Spinal cord (tissue), 10 donors: Measurements from ENCODE around the gene MRPL24. TPM values are rescaled to one million over a fixed set of nuclear protein-coding genes. Genes with fewer than 3 reads are reported as not detected.
A peak's percentile ranks its signal among the peaks of the same experiment; 100 is the strongest.

Source experiments
- DNase-seq, 6 donors: peaks; one replicate each; pipeline versions ENCODE4 v3.0.0 to v3.0.0-alpha.2; 2013 to 2015; ENCODE audit warnings: low spot score in 6 of 6, low read depth in 4 of 6
- H3K27ac ChIP-seq: one replicate; pipeline ENCODE4 v1.5.1; 2013; ENCODE audit warnings: low read depth, low read length, control low read depth
- H3K27me3 ChIP-seq: one replicate; pipeline ENCODE4 v1.6.1; 2013; ENCODE audit warnings: low read length; ENCODE audit not compliant: control insufficient read depth, insufficient read depth
- H3K36me3 ChIP-seq: one replicate; pipeline ENCODE4 v1.6.1; 2013; ENCODE audit warnings: low read length; ENCODE audit not compliant: control insufficient read depth, insufficient read depth
- H3K4me1 ChIP-seq: one replicate; pipeline ENCODE4 v1.6.1; 2013; ENCODE audit warnings: low read length; ENCODE audit not compliant: control insufficient read depth, insufficient read depth
- H3K4me3 ChIP-seq: one replicate; pipeline ENCODE4 v1.5.1; 2013; ENCODE audit warnings: low read depth, low read length, control low read depth
- H3K9me3 ChIP-seq: one replicate; pipeline ENCODE4 v1.6.1; 2013; ENCODE audit warnings: low read length; ENCODE audit not compliant: control insufficient read depth, insufficient read depth
- WGBS: methylation state at CpG from one replicate; pipeline ENCODE4 v1.1.5; 2013; ENCODE audit warnings: missing lambda C conversion rate; ENCODE audit not compliant: insufficient coverage; 5-methylcytosine and 5-hydroxymethylcytosine counted together
- polyA plus RNA-seq, 2 donors: library from polyadenylated mRNA; unstranded; fragments of 120-200 nt; gene quantifications; one replicate each; pipeline ENCODE4 v1.2.1, GENCODE V29; 2013; ENCODE audit not compliant: insufficient read length in 2 of 2
- total RNA-seq, 2 donors: library from RNA; depleted of rRNA in 1 of 2; stranded (reverse); fragments of 120-200 nt in 1 of 2; fragments of >200 nt in 1 of 2; gene quantifications; one replicate each; pipeline versions ENCODE4 v1.2.3 to v1.2.4, GENCODE V29; 2013 to 2014
- donor health status: healthy.

The MRPL24 gene
- total and polyA plus RNA-seq, 4 donors: 22.9 to 61.1 (median 57.2) TPM

GRCh38 chr1:156717351-156717750 is 23.5 kb downstream of the MRPL24 start:
- Histone ChIP-seq H3K27me3 (no peaks in the 10 kb centered on the region), H3K4me3 (no peak overlapping the region), H3K4me1 (no peaks in the 10 kb centered on the region), H3K36me3 (peaks cover 27% of the 10 kb centered on the region), H3K9me3 (no peaks in the 10 kb centered on the region), H3K27ac (no peak overlapping the region)
- WGBS: 33% methylated on average over 3 of the region's 4 CpGs
- DNase-seq: peak in 1 of 6 donors; percentile 31

GRCh38 chr1:156714830-156715229 is 26.1 kb downstream of the MRPL24 start:
- no peak for DNase-seq
- H3K27ac ChIP-seq: no peak overlapping the region
- H3K36me3 ChIP-seq: peaks cover 12% of the 10 kb centered on the region
- no peaks in the 10 kb centered on the region for H3K27me3 ChIP-seq
- no peaks in the 10 kb centered on the region for H3K9me3 ChIP-seq
- H3K4me3 ChIP-seq: no peak overlapping the region
- H3K4me1 ChIP-seq: peaks cover 16% of the 10 kb centered on the region
- 79% methylated on average over 3 of the region's 3 CpGs for WGBS

GRCh38 chr1:156712626-156713025 is 28.3 kb downstream of the MRPL24 start:
- peaks cover 33% of the 10 kb centered on the region for H3K4me1 ChIP-seq

GRCh38 chr1:156711011-156711817 is 29.7 kb downstream of the MRPL24 start:
- Histone ChIP-seq H3K9me3 (no peaks in the 10 kb centered on the region), H3K36me3 (peaks cover 7% of the 10 kb centered on the region), H3K27ac (peak overlapping the region; percentile 33), H3K27me3 (no peaks in the 10 kb centered on the region), H3K4me1 (peaks cover 47% of the 10 kb centered on the region), H3K4me3 (no peak overlapping the region)
- WGBS: 34% methylated on average over 3 of the region's 9 CpGs
- DNase-seq: no peak

More at GRCh38 chr1:156712626-156713025, 28.3 kb downstream of the MRPL24 start:
- H3K27ac ChIP-seq: no peak overlapping the region
- no peak for DNase-seq
- no peak overlapping the region for H3K4me3 ChIP-seq
- no peaks in the 10 kb centered on the region for H3K9me3 ChIP-seq
- H3K36me3 ChIP-seq: peaks cover 7% of the 10 kb centered on the region
- no peaks in the 10 kb centered on the region for H3K27me3 ChIP-seq
- WGBS: 47% methylated on average over 2 of the region's 3 CpGs

GRCh38 chr1:156709757-156710489 is 31.0 kb downstream of the MRPL24 start:
- H3K27me3 ChIP-seq: peaks cover 9% of the 10 kb centered on the region
- peaks cover 60% of the 10 kb centered on the region for H3K4me1 ChIP-seq
- peak in 1 of 6 donors; percentile 69 for DNase-seq
- no peaks in the 10 kb centered on the region for H3K9me3 ChIP-seq
- WGBS: 27% methylated on average over 8 of the region's 11 CpGs
- peak overlapping the region; percentile 43 for H3K27ac ChIP-seq
- H3K4me3 ChIP-seq: no peak overlapping the region
- H3K36me3 ChIP-seq: no peaks in the 10 kb centered on the region

GRCh38 chr1:156709031-156709430 is 31.9 kb downstream of the MRPL24 start:
- DNase-seq: no peak

GRCh38 chr1:156708218-156708661 is 32.6 kb downstream of the MRPL24 start:
- Histone ChIP-seq H3K27me3 (peaks cover 26% of the 10 kb centered on the region), H3K4me1 (peaks cover 77% of the 10 kb centered on the region), H3K9me3 (no peaks in the 10 kb centered on the region), H3K27ac (peak overlapping the region; percentile 89), H3K4me3 (no peak overlapping the region), H3K36me3 (peaks cover 2% of the 10 kb centered on the region)
- WGBS: 15% methylated on average over 4 of the region's 4 CpGs
- peak in 1 of 6 donors; percentile 69 for DNase-seq

More at GRCh38 chr1:156709031-156709430, 31.9 kb downstream of the MRPL24 start:
- H3K9me3 ChIP-seq: no peaks in the 10 kb centered on the region
- no peaks in the 10 kb centered on the region for H3K36me3 ChIP-seq
- H3K27ac ChIP-seq: peak overlapping the region; percentile 89
- peaks cover 69% of the 10 kb centered on the region for H3K4me1 ChIP-seq
- peaks cover 18% of the 10 kb centered on the region for H3K27me3 ChIP-seq
- no peak overlapping the region for H3K4me3 ChIP-seq
- WGBS: 65% methylated on average over 3 of the region's 4 CpGs

GRCh38 chr1:156707417-156708217 is 33.3 kb downstream of the MRPL24 start:
- Histone ChIP-seq H3K36me3 (peaks cover 2% of the 10 kb centered on the region), H3K9me3 (no peaks in the 10 kb centered on the region), H3K27ac (peak overlapping the region; percentile 89), H3K4me1 (peaks cover 78% of the 10 kb centered on the region), H3K4me3 (no peak overlapping the region), H3K27me3 (peaks cover 30% of the 10 kb centered on the region)
- WGBS: 42% methylated on average over 6 of the region's 8 CpGs
- DNase-seq: peak in 1 of 6 donors; percentile 47
